Keratinocyte (primary cell): ENCODE data around the gene CDKN2AIPNL. TPM values are rescaled to one million over a fixed set of nuclear protein-coding genes. Genes with fewer than 3 reads are reported as not detected.

Experiments used
- DNase-seq: peaks from one replicate; pipeline ENCODE4 v3.0.0-alpha.2; 2011; ENCODE audit warnings: low read depth, missing footprints, low spot score
- FAIRE-seq: peaks from 2 replicates; lab custom pipeline; 2011; peaks lifted over from hg19 to GRCh38; lab: Jason Lieb, UNC
- H2AFZ ChIP-seq: 2 replicates; pipeline ENCODE4 v1.6.0; 2012; ENCODE audit warnings: low read length, control low read depth, inconsistent platforms; ENCODE audit not compliant: control insufficient read depth
- H3K27ac ChIP-seq: 2 replicates; pipeline ENCODE4 v1.5.1; 2011; ENCODE audit warnings: low read length; ENCODE audit not compliant: control insufficient read depth, insufficient read depth
- H3K27me3 ChIP-seq: 3 replicates; pipeline ENCODE4 v1.6.0; 2011; ENCODE audit warnings: low read length; ENCODE audit not compliant: control insufficient read depth, insufficient read depth; ENCODE audit errors: extremely low read depth
- H3K36me3 ChIP-seq, 2 experiments: 2 replicates in 1 of 2; 3 replicates in 1 of 2; pipeline ENCODE4 v1.5.1; 2011; ENCODE audit warnings: low read length in 2 of 2, mild to moderate bottlenecking in 1 of 2; ENCODE audit not compliant: control insufficient read depth in 2 of 2, insufficient read depth in 2 of 2; ENCODE audit errors: extremely low read depth in 1 of 2
- H3K4me1 ChIP-seq: 3 replicates; pipeline ENCODE4 v1.5.1; 2011; ENCODE audit warnings: low read length; ENCODE audit not compliant: control insufficient read depth, insufficient read depth; ENCODE audit errors: extremely low read depth
- H3K4me2 ChIP-seq: 3 replicates; pipeline ENCODE4 v1.6.0; 2011; ENCODE audit warnings: low read depth, low read length; ENCODE audit not compliant: control insufficient read depth, insufficient read depth; ENCODE audit errors: extremely low read depth
- H3K4me3 ChIP-seq, 3 experiments: fragments of 200-600 bp in 1 of 3; sonication (generic) in 1 of 3; 2 replicates in 2 of 3; 3 replicates in 1 of 3; pipeline ENCODE4 v1.5.1; 2011 to 2016; ENCODE audit warnings: low read length in 3 of 3, mild to moderate bottlenecking in 3 of 3, control low read depth in 2 of 3, inconsistent platforms in 1 of 3, low read depth in 1 of 3, mixed read lengths in 1 of 3, mixed run types in 1 of 3, moderate library complexity in 1 of 3; ENCODE audit not compliant: control insufficient read depth in 2 of 3, insufficient read depth in 2 of 3; ENCODE audit errors: extremely low read depth in 1 of 3
- H3K79me2 ChIP-seq: 2 replicates; pipeline ENCODE4 v1.6.0; 2012; ENCODE audit warnings: low read length; ENCODE audit not compliant: control insufficient read depth, insufficient read depth
- H3K9ac ChIP-seq: 3 replicates; pipeline ENCODE4 v1.6.0; 2011; ENCODE audit warnings: low read length; ENCODE audit not compliant: control insufficient read depth, insufficient read depth; ENCODE audit errors: extremely low read depth
- H3K9me1 ChIP-seq: 3 replicates; pipeline ENCODE4 v1.6.0; 2011; ENCODE audit warnings: low read length; ENCODE audit not compliant: control insufficient read depth, insufficient read depth; ENCODE audit errors: extremely low read depth
- H3K9me3 ChIP-seq: 2 replicates; pipeline ENCODE4 v1.5.1; 2012; ENCODE audit warnings: low read depth, low read length; ENCODE audit not compliant: control insufficient read depth
- H4K20me1 ChIP-seq: 3 replicates; pipeline ENCODE4 v1.6.0; 2011; ENCODE audit warnings: low read length; ENCODE audit not compliant: control insufficient read depth, insufficient read depth; ENCODE audit errors: extremely low read depth
- CTCF ChIP-seq, 3 experiments: IDR thresholded peaks in 1 of 3; conservative IDR thresholded peaks in 1 of 3; optimal IDR thresholded peaks in 1 of 3; 2 replicates in 2 of 3; 3 replicates in 1 of 3; pipeline versions ENCODE3 to v1.5.1; 2011; ENCODE audit warnings: low read length in 3 of 3, mild to moderate bottlenecking in 3 of 3, moderate library complexity in 2 of 3, control low read depth in 1 of 3, inconsistent platforms in 1 of 3; ENCODE audit not compliant: insufficient read depth in 2 of 3; ENCODE audit errors: extremely low read depth in 1 of 3
- EZH2 ChIP-seq: IDR thresholded peaks from one replicate; pipeline ENCODE4 v1.6.1; 2012; ENCODE audit warnings: inconsistent platforms, mild to moderate bottlenecking, low read length, moderate library complexity
- dilution Hi-C: fragments of 300-500 bp; cut with MboI; formaldehyde crosslinking; loops from one replicate; pipeline ENCODE4 v1.7.0; 2020; ENCODE audit warnings: low sequenced_read_pairs; ENCODE audit not compliant: extremely low pct_ligation_motif_present
- polyA plus RNA-seq, 5 experiments: library from polyadenylated mRNA; depleted of rRNA in 3 of 5; stranded (reverse) in 3 of 5; stranded (forward) in 1 of 5; unstranded in 1 of 5; fragments of >200 nt; gene quantifications; 1 replicate in 1 of 5; 2 replicates in 3 of 5; 3 replicates in 1 of 5; pipeline versions ENCODE4 v1.2.1 to v1.2.3, GENCODE V29; 2011 to 2012; ENCODE audit warnings: missing spikeins in 2 of 5, low read depth in 1 of 5, low replicate concordance in 1 of 5

CDKN2AIPNL gene
- polyA plus RNA-seq, 1 donor (not counting 4 experiments of a cell fraction or from before 2014, with no cell fraction given): 28.4 TPM

DNA sequence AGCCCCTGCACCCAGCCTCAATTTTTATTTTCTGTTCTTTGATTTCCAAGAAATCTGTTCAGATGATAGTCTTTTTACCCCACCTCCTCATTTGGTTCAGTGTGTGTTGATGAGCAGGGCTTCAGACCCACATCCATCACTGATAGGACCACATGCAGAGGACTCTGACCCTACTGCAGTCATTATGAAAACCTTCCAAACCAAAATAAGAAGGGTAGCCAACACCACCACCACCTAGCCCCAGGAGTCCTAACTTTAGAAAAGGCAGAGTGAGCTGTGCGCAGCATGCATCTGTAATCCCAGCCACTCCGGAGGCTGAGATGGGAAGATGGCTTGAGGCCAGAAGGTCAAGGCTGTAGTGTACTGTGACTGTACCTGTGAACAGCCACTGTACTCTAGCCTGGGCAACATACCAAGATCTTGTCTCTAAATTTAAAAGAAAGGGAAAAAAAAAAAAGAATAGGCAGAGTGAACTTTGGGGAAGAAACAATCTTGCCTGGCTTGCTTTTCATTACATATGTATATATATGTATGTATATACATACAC lies 13.0 kb downstream of the CDKN2AIPNL start:
- H3K36me3 ChIP-seq: peaks cover 8 to 20% of the 10 kb centered on the region in 2 experiments
- dilution Hi-C loops: no loop called here
- no peak for FAIRE-seq
- no peak overlapping the region for H3K4me3 ChIP-seq
- no peak overlapping the region for H2AFZ ChIP-seq
- H3K79me2 ChIP-seq: no peaks in the 10 kb centered on the region
- H4K20me1 ChIP-seq: no peaks in the 10 kb centered on the region
- no peak for TF ChIP-seq CTCF (optimal IDR thresholded peaks at IDR 0.05 in 1 of 3, IDR thresholded peaks at IDR 0.05 in 1 of 3, conservative IDR thresholded peaks at IDR 0.05 in 1 of 3; ENCODE audit: extremely low read depth in 1 of 3, insufficient read depth in 2 of 3, low read length in 3 of 3)
- TF ChIP-seq EZH2: no peak
- DNase-seq: no peak
- no peak overlapping the region for H3K27ac ChIP-seq
- no peaks in the 10 kb centered on the region for H3K4me1 ChIP-seq
- H3K4me2 ChIP-seq: no peak overlapping the region
- no peaks in the 10 kb centered on the region for H3K27me3 ChIP-seq
- H3K9ac ChIP-seq: no peak overlapping the region
- H3K9me3 ChIP-seq: no peaks in the 10 kb centered on the region
- H3K9me1 ChIP-seq: no peaks in the 10 kb centered on the region

GRCh38 chr5:134397196-134397595 lies 14.5 kb downstream of the CDKN2AIPNL start:
- DNase-seq (no peak), FAIRE-seq (no peak)
- no peaks in the 10 kb centered on the region for H3K79me2 ChIP-seq
- H3K4me3 ChIP-seq: no peak overlapping the region
- no peak overlapping the region for H3K27ac ChIP-seq
- no peak for TF ChIP-seq CTCF (optimal IDR thresholded peaks at IDR 0.05 in 1 of 3, IDR thresholded peaks at IDR 0.05 in 1 of 3, conservative IDR thresholded peaks at IDR 0.05 in 1 of 3; ENCODE audit: extremely low read depth in 1 of 3, insufficient read depth in 2 of 3, low read length in 3 of 3)
- TF ChIP-seq EZH2: no peak
- H4K20me1 ChIP-seq: no peaks in the 10 kb centered on the region
- dilution Hi-C loops: no loop called here
- no peak overlapping the region for H3K4me2 ChIP-seq
- H3K9me3 ChIP-seq: no peaks in the 10 kb centered on the region
- peaks cover 10 to 30% of the 10 kb centered on the region in 2 experiments for H3K36me3 ChIP-seq
- no peaks in the 10 kb centered on the region for H3K27me3 ChIP-seq
- no peak overlapping the region for H3K9ac ChIP-seq
- no peak overlapping the region for H2AFZ ChIP-seq
- no peaks in the 10 kb centered on the region for H3K4me1 ChIP-seq
- H3K9me1 ChIP-seq: no peaks in the 10 kb centered on the region
